Measurements from ENCODE around the gene ADAMTS6. TPM values are rescaled to one million over a fixed set of nuclear protein-coding genes. Genes with fewer than 3 reads are reported as not detected.
A peak's percentile ranks its signal among the peaks of the same experiment; 100 is the strongest.

Gene ADAMTS6
- total RNA-seq, 1 donor from 2014 or later, result 17.6 TPM

DNA sequence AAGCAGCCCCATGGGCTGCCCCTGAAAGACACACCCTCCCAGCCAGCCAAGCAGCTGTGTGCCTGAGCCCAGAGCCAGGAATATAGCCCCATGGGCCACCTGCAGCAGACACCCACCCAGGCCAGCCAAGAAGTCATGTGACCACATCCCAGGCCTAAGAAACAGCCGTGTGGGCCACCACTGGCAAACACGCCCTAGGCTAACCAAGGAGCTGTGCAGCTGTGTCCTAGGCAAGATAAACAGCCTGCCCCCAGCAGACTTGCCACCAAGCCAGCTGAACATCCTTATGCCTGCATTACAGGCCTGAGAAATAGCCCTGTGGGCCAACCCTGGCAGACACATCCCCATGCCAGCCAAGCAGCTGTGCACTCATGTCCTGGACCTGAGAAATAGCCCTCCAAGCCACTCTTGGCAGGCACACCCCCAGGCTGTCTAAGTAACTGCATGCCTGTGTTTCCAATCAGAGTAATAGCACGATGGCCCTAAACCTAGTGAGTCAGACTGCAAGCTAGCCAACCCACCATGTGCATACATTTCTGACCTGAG lies 143.0 kb downstream of the ADAMTS6 start:
- H3K27me3 ChIP-seq (ENCODE audit: control insufficient read depth, insufficient read depth, low read length), result no peaks in the 10 kb centered on the region
- DNase-seq (ENCODE audit: low read depth) (no peak), FAIRE-seq (no peak)
- no peak overlapping the region for H3K4me3 ChIP-seq (ENCODE audit: low read depth, low read length)
- TF ChIP-seq, protein P1, sequence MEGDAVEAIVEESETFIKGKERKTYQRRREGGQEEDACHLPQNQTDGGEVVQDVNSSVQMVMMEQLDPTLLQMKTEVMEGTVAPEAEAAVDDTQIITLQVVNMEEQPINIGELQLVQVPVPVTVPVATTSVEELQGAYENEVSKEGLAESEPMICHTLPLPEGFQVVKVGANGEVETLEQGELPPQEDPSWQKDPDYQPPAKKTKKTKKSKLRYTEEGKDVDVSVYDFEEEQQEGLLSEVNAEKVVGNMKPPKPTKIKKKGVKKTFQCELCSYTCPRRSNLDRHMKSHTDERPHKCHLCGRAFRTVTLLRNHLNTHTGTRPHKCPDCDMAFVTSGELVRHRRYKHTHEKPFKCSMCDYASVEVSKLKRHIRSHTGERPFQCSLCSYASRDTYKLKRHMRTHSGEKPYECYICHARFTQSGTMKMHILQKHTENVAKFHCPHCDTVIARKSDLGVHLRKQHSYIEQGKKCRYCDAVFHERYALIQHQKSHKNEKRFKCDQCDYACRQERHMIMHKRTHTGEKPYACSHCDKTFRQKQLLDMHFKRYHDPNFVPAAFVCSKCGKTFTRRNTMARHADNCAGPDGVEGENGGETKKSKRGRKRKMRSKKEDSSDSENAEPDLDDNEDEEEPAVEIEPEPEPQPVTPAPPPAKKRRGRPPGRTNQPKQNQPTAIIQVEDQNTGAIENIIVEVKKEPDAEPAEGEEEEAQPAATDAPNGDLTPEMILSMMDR (IDR thresholded peaks at IDR 0.05; ENCODE audit: insufficient read depth, low read length, severe bottlenecking), result no peak
- no peaks in the 10 kb centered on the region for H3K36me3 ChIP-seq (ENCODE audit: control insufficient read depth, insufficient read depth, low read length)

DNA sequence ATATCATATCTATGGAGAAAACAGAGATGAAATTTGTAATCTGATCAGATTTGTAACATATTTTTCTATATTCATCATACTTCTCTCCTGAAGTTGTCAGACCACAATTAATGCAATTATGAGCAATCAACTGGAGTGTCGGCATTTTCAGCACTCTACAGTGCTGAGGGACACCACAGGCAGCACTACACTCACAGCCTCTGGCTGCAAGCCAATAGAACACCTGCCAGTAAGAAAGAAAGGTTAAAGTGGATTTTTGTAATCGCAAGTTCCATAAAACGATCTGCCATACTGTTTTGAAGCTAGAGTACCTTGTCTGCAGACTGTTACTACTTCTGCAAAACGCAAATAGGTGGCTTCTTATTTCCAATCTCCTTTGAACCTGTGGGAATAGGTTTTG lies 147.6 kb downstream of the ADAMTS6 start:
- peak; percentile 36 for FAIRE-seq

DNA sequence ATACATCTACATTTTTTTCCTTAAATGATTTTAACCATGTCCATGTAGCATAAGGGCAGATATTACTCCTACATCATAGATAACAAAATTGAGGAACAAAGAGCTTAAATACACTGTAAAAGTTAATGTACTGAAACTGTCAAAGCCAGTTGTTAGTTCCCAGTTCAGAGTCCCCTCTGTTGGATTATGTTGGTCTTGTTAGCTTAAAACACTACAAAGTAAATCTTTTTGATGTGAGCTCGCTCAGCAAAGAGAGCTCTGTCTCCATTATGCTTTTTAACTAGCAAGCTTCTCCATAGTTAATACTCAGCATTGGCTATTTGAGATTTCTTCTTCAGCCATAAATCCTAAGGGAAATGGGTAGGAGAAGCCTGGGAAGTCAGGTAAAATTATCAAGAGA lies 149.1 kb downstream of the ADAMTS6 start:
- Histone ChIP-seq H3K27me3 (ENCODE audit: control insufficient read depth, insufficient read depth, low read length) (no peaks in the 10 kb centered on the region), H3K36me3 (ENCODE audit: control insufficient read depth, insufficient read depth, low read length) (no peaks in the 10 kb centered on the region), H3K4me3 (ENCODE audit: low read depth, low read length) (no peak overlapping the region)
- DNase-seq (ENCODE audit: low read depth) (no peak), FAIRE-seq (no peak)
- TF ChIP-seq, protein P1 (IDR thresholded peaks at IDR 0.05; ENCODE audit: insufficient read depth, low read length, severe bottlenecking), result no peak

More for the DNA sequence above, 147.6 kb downstream of the ADAMTS6 start:
- TF ChIP-seq, protein P1 (IDR thresholded peaks at IDR 0.05; ENCODE audit: insufficient read depth, low read length, severe bottlenecking), result no peak
- no peaks in the 10 kb centered on the region for H3K27me3 ChIP-seq (ENCODE audit: control insufficient read depth, insufficient read depth, low read length)
- no peaks in the 10 kb centered on the region for H3K36me3 ChIP-seq (ENCODE audit: control insufficient read depth, insufficient read depth, low read length)
- no peak overlapping the region for H3K4me3 ChIP-seq (ENCODE audit: low read depth, low read length)
- DNase-seq (ENCODE audit: low read depth), result peak; percentile 87

DNA sequence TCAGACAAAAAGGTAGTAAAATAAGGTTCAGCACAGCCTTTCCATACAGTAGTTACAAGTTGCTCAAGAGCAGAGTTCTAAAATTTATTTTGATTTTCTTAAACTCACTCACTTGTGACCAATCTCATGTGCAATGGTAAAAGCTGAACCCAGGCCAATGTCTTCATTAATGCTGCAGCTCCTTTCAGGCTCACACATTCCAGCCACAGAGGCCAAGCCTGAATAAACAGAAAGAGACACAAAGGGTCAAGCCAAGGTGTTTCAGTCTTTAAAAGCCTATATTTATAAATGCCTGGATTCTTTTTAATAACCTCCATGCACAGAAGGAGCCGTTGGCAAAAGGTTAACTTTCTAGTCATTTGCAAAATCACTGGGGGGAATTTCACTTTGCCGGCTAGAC lies 152.5 kb downstream of the ADAMTS6 start:
- TF ChIP-seq, protein P1 (IDR thresholded peaks at IDR 0.05; ENCODE audit: insufficient read depth, low read length, severe bottlenecking), result no peak
- DNase-seq (ENCODE audit: low read depth), result no peak
- Histone ChIP-seq H3K4me3 (ENCODE audit: low read depth, low read length) (no peak overlapping the region), H3K27me3 (ENCODE audit: control insufficient read depth, insufficient read depth, low read length) (no peaks in the 10 kb centered on the region), H3K36me3 (ENCODE audit: control insufficient read depth, insufficient read depth, low read length) (no peaks in the 10 kb centered on the region)
- FAIRE-seq, result no peak

DNA sequence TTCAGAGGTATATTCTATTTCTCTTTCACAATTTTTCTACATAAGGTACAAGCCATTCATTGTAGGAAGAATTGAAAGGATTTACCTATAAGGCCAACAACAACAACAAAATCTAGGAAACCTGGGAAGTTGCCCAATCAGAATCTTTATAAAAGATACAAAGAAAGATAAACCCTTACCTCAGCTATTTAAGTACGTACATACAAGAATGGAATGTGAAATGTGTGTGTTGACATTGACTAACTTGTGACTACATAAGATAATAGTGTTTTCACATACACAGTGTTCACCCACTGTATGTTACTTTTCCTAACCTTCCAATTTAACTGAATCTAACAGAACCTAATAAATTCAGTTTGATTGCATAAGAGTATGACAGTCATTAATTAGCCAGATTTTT lies 154.1 kb downstream of the ADAMTS6 start:
- Histone ChIP-seq H3K4me3 (ENCODE audit: low read depth, low read length) (no peak overlapping the region), H3K27me3 (ENCODE audit: control insufficient read depth, insufficient read depth, low read length) (no peaks in the 10 kb centered on the region), H3K36me3 (ENCODE audit: control insufficient read depth, insufficient read depth, low read length) (no peaks in the 10 kb centered on the region)
- TF ChIP-seq, protein P1 (IDR thresholded peaks at IDR 0.05; ENCODE audit: insufficient read depth, low read length, severe bottlenecking), result no peak
- peak; percentile 77 for DNase-seq (ENCODE audit: low read depth)
- FAIRE-seq, result no peak

DNA sequence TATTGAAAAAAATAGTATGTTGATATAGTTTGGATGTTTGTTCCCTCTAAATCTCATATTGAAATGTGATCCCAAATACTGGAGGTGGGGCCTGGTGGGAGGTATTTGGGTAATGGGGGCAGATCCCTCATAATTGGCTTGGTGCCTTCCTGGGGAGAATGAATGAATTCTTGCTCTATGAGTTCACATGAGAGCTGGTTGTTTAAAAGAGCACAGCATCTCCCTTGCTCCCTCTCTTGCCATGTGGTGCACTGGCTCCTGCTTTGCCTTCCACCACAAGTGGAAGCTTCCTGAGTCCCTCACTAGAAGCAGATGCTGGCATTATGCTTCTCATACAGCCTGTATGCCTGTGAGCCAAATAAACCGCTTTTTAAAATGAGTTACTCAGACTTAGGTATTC lies 154.8 kb downstream of the ADAMTS6 start:
- DNase-seq (ENCODE audit: low read depth), result no peak
- FAIRE-seq, result no peak
- TF ChIP-seq, protein P1 (IDR thresholded peaks at IDR 0.05; ENCODE audit: insufficient read depth, low read length, severe bottlenecking), result no peak
- no peak overlapping the region for H3K4me3 ChIP-seq (ENCODE audit: low read depth, low read length)
- H3K27me3 ChIP-seq (ENCODE audit: control insufficient read depth, insufficient read depth, low read length), result no peaks in the 10 kb centered on the region
- no peaks in the 10 kb centered on the region for H3K36me3 ChIP-seq (ENCODE audit: control insufficient read depth, insufficient read depth, low read length)

Data from bronchial epithelial cell (primary cell).